DND-41 (cell line): ENCODE results near the gene COL23A1.

ENCODE experiments used
- EZH2 ChIP-seq: IDR thresholded peaks from 3 replicates; pipeline ENCODE4 v1.6.1; 2012; ENCODE audit warnings: borderline replicate concordance, low read depth, mild to moderate bottlenecking, moderate library complexity, low read length, inconsistent platforms; ENCODE audit not compliant: severe bottlenecking
- TF ChIP-seq, protein P1 (sequence below): IDR thresholded peaks from 2 replicates; pipeline ENCODE4 v1.5.1; 2012; ENCODE audit warnings: borderline replicate concordance, low read length, moderate library complexity, mild to moderate bottlenecking; ENCODE audit not compliant: poor library complexity, severe bottlenecking; ENCODE audit errors: extremely low read depth

DNA sequence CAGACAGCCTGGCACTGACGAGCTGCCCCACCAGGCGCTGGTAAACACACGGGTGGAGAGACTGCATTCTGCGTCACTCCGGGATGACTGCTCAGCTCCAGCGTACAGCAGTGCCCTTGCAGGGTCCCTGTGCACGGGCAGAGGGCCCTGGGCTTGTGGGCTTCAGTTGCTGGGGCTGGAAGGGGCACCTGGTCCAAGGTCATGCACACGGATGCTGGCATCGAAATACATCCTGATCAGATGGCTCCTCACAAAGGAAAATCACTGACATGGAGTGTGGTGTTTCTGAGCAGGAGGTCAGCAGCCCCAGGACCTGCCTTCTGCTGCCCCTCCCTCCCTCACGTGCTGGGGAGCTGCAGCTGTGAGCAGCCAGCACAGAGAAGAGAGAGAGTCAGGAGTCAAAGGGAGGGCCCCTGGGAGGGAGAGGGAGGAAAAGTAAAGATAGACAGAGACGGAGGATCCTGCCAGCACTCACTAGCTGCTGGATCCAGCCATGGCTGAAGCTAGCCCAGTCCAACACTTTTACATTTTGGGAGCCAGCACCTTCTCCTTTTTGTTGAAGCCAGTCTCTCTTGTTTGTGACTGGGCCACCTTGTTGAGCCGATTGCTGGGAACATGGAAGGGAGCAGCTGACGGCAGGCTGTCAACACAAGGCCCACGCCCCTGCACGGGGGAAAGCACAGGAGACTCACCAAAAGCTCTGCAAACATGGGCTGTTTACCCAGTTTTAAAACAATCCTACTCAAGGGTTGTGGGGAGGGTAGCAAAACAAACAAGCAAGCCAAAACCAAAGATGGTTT, 191.1 kb downstream of the COL23A1 start:
- TF ChIP-seq, protein P1, sequence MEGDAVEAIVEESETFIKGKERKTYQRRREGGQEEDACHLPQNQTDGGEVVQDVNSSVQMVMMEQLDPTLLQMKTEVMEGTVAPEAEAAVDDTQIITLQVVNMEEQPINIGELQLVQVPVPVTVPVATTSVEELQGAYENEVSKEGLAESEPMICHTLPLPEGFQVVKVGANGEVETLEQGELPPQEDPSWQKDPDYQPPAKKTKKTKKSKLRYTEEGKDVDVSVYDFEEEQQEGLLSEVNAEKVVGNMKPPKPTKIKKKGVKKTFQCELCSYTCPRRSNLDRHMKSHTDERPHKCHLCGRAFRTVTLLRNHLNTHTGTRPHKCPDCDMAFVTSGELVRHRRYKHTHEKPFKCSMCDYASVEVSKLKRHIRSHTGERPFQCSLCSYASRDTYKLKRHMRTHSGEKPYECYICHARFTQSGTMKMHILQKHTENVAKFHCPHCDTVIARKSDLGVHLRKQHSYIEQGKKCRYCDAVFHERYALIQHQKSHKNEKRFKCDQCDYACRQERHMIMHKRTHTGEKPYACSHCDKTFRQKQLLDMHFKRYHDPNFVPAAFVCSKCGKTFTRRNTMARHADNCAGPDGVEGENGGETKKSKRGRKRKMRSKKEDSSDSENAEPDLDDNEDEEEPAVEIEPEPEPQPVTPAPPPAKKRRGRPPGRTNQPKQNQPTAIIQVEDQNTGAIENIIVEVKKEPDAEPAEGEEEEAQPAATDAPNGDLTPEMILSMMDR, result no peak
- TF ChIP-seq EZH2, result no peak
